NCI-H2081 (cell line): Measurements from ENCODE around the gene FNDC8.
"Not testable (repeated sequence)": the region's sequence is repeated elsewhere in the genome, so short reads cannot be mapped to it uniquely, and the experiment has no call there.

Experiments
- DNase-seq, 2 experiments: peaks; one replicate each; lab custom pipeline; 2025; lab: John Stamatoyannopoulos, UW

Gene FNDC8

GRCh38 chr17:35121315-35121714, at the start of gene FNDC8:
TSS of gene FNDC8 (plus strand) at chr17:35121615. CDS start at chr17:35121694, 79 bp downstream.
- DNase-seq: no peak

GRCh38 chr17:35073183-35073790, 48.1 kb upstream of the FNDC8 start:
- DNase-seq: no peak

DNA sequence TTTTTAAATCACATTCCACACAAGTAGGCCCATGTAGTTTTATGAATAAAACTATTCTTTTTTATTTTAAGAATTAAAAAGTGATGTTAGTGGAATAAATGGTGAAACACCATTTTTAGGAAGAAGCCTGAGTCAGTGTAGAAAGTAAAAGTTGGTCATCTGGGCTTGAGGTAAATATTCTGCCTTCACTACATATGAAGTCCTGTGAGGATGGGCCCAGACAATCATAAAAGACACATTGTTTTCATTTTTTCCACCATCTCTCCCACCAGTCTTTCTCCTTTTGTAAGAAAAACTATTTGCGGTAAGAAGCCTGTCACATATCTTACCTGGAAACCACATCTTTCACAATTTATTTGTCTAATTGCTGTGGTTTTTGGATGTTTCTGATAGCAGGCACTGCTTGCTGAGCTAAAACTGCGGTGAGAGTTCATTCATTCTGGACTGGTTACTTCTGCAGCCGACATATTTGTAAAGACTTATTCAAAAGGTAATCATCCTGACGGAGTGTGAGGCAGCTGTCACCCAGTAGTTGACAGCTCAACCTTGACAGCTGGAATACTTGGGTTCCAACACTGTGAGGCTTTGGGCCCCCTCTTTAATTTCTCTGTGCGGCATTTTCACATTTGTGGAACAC, 47.3 kb upstream of the FNDC8 start:
- no peak for DNase-seq

- no peak for DNase-seq
Observed at GRCh38 chr17:35074711-35075707, 46.4 kb upstream of the FNDC8 start.

- DNase-seq: no peak
Observed at GRCh38 chr17:35076874-35077273, 44.5 kb upstream of the FNDC8 start.

DNA sequence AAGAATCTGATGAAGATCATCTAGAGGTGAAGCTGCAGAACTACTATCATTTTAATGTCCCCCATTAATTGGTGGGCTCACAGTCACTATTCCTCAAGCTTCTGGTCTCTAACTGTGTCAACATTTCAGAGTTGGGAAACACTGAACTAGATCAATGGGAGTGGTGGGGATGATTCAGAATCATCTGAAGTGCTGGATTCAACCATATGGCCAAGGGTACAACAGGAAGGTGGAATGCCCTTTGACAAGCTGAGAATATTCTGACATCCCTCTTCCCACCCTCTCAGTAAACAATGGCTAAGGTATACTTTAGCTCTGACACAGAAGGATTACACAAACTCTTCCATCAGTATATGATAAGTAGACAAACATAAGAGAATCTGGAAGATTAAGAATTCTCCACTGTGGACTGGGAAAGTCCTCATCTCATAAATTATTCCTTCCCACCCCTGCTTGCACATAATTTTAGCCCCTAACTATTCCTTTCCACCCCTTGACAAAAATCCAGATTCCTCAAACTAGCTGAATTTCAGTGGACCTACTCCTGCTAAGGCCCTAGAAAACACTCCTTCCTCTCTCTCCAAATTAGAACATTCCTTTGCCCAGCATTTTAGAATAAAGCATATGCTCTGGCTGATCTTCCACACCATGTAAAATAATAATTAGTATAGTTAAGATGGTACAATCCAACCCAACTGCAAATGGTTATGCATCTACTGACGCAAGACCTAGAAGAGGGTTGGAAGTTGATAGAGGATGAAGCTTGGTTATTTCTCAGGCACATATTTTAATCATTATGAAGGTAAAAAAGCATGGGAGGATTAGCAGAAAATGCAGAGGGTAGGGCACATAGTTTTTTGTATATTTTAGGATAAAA, 41.6 kb upstream of the FNDC8 start:
- no peak for DNase-seq

DNA sequence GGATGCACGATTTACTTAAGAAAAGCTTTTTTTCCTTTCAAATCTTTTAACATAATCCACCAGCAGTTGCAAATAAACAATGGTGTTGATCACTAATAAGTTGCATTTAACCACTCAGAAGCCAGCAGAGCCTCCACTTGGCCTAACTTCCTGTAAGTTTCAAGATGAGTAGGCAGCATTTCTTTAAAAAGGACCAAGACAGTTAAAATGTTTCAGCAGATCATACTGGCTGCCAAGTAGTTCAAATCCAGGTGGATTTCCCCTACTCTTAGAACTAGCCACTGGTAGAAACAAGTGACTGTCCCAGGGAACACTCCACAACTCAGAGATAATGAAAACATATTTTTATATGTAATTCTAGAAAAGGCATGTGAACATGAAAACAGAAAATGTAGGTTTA, 40.9 kb upstream of the FNDC8 start:
- no peak for DNase-seq

- DNase-seq: no peak
Observed at GRCh38 chr17:35081638-35082037, 39.8 kb upstream of the FNDC8 start.

DNA sequence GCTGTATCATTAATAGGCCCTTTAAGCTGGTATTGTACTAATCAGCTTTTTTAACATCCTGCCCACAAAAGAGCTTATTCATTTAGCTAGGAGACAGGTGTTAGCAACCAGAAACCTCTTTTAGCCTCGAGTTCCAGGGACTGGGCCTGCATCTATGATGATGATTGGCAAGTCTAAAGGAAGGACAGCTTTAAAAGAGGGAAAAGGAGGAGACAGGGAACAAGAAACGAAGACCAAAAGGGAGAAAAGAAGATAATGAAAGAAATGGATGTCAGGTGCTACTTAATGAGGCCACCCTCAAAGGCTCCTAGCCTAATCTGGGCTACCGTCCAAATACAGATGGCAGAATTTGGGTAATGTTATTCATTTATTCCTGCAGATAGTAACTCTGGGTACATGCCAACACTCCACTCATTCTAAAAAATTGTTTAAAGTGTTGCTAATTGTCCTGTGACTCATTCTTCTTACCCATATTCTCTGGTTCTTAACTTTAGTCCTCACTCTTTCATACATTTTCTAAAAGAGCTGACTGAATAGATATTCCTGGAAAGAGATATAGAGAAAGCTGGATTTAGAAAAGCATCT, 39.2 kb upstream of the FNDC8 start:
- DNase-seq: peak; percentile 43 to 82

GRCh38 chr17:35083071-35083470, 38.3 kb upstream of the FNDC8 start:
- DNase-seq: no peak

GRCh38 chr17:35084987-35085386, 36.4 kb upstream of the FNDC8 start:
- DNase-seq: no peak

- DNase-seq: no peak
Observed at GRCh38 chr17:35086164-35086563, 35.3 kb upstream of the FNDC8 start.

- no peak for DNase-seq
Observed at GRCh38 chr17:35086931-35087573, 34.4 kb upstream of the FNDC8 start.

GRCh38 chr17:35087731-35088355, 33.6 kb upstream of the FNDC8 start:
- DNase-seq: peak in 1 of 2 experiments; percentile 50

- peak; percentile 34 to 54 for DNase-seq
Observed at GRCh38 chr17:35088356-35088880, 33.0 kb upstream of the FNDC8 start.

GRCh38 chr17:35088881-35089585, 32.4 kb upstream of the FNDC8 start:
- peak; percentile 84 to 87 for DNase-seq

DNA sequence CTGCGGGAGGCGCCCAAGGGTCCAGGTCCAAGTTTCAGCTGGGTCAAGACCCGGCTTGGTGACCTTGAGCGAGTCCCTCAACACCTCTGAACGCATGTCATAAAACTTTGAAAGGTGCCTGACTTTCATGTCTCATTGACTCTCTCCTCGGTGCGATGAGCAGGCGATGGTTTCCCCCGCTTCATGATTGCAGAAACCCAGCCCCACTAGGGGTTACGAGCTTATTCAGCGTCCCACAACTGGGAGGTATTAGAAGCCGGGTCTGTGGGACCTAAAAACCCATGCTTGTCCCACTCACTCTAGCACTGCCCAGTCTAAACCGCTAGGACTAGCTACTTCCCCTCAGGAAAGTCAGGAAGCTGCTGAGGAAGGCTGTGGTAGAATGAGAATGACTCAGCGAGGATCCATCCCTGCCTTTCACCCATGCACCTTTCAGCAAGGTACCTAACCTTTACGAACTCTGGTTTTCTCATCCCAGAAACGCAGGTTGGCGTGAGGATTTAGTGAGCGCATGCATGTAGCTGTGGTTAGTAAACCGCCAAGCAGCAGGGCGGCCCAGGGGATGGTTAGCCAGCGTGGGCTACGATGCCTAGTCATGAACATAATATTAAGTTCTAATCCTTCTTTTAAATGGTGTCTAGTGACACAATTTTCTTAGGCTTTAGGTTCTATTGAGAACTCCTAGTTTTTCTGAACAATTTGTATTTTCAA, 31.7 kb upstream of the FNDC8 start:
- DNase-seq: no peak

GRCh38 chr17:35090707-35091106, 30.7 kb upstream of the FNDC8 start:
- not testable (repeated sequence) for DNase-seq

DNA sequence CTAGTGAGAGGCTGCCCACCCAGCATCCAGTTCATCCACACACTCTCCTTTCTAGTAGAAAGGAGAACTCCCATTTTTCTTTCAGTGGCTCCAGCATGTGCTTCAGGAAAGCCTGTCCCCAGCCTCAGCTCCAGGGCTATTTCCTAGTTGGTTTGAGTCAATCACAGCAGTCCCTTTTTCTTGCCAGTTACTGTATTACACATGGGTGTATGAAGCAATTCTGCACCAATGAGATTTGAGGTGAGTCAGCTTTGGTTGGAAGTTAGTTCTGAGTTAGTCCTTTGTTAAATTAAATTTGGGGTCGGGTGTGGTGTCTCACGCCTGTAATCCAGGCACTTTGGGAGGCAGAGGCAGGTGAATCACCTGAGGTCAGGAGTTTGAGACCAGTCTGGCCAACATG, 26.5 kb upstream of the FNDC8 start:
- DNase-seq: no peak
